ENCODE measurements around the gene FBXL17. TPM values are rescaled to one million over a fixed set of nuclear protein-coding genes. Genes with fewer than 3 reads are reported as not detected.

Gene FBXL17
- total and polyA plus RNA-seq, 9 of the 15 experiments (the other 6 are each of a cell fraction or from before 2014, with no cell fraction given) = 0.32 to 5.4 (median 1.8) TPM

DNA sequence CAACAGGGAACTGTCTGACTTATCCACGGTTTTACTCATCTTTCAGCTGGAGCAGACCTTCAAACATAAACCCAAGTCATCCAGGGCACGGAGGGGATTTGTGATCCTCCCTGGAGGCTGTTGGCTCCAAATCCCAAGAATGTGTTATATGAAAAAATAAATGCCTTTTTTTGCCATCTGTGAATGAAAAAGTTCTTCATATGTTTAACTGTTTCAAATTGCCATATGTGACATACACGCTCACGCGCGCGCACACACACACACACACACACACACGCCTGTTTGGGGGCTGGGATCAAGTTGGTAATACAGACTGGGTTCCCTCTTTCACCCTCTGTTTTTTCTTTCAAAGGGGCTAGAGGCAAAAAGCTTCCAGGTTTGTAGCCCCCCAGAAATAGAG is 546.8 kb downstream of the FBXL17 start (continued):
- no peak for TF ChIP-seq NFE2 (IDR thresholded peaks at IDR 0.05; ENCODE audit: low read depth)

DNA sequence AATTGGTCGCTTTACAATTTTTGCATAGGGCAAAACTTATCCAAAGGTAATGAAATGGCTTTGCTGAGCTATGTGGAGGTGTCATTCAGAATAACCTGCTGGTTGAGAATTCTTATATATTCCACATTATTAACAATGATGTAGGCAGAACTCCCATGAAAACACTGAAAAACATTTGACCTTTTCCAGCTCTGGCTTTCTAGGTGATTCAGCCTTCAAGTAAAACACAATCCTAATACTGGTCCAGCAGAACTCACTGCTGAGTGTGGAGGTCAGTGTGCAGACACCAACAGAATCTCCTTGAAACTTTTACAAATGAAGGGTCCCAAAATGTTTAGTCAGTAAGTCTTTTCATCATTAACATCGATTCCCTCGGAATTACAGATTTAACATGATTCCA is 549.2 kb downstream of the FBXL17 start:
- 2% methylated on average over 3 of the region's 3 CpGs for WGBS (ENCODE audit: insufficient coverage, low coverage, missing lambda C conversion rate)
- Histone ChIP-seq H3K9me1 (ENCODE audit: control insufficient read depth, insufficient read depth, low read length) (no peaks in the 10 kb centered on the region), H3K9ac (ENCODE audit: insufficient read depth in 1 of 2, low read depth in 2 of 2, low read length in 2 of 2) (no peak overlapping the region), H4K20me1 (replicated peaks; ENCODE audit: control insufficient read depth, insufficient read depth, low read length) (no peaks in the 10 kb centered on the region), H2AFZ (ENCODE audit: low read depth, low read length) (no peak overlapping the region), H3K27ac (ENCODE audit: extremely low read depth, low read depth, low read length) (no peak overlapping the region), H3K79me2 (ENCODE audit: control insufficient read depth, insufficient read depth, low read length) (no peaks in the 10 kb centered on the region), H3K4me1 (replicated peaks in 1 of 2; ENCODE audit: control insufficient read depth in 2 of 2, insufficient read depth in 2 of 2, low read length in 2 of 2) (no peaks in the 10 kb centered on the region), H3K4me2 (ENCODE audit: insufficient read depth, low read length) (no peak overlapping the region), H3K36me3 (ENCODE audit: control insufficient read depth, insufficient read depth, low read length) (no peaks in the 10 kb centered on the region), H3K4me3 (no peak overlapping the region), H3K9me3 (replicated peaks; ENCODE audit: control insufficient read depth, insufficient read depth, low read depth, low read length) (no peaks in the 10 kb centered on the region), H3K27me3 (ENCODE audit: control insufficient read depth in 2 of 2, insufficient read depth in 2 of 2, low read length in 2 of 2) (no peaks in the 10 kb centered on the region)
- FAIRE-seq = no peak
- intact Hi-C loops (cut with micrococcal nuclease) (no loop called here), in situ Hi-C loops (cut with MboI) (no loop called here)
- no TSS peak for BruUV-seq (replicated peaks)
- ChIA-PET POLR2A (no interaction called here), CTCF (ENCODE audit: low intra/inter-chr PET ratio) (no interaction called here)
- DNase-seq (ENCODE audit: extremely low read depth in 1 of 4, low spot score in 3 of 4) = no peak
- no peak for ATAC-seq
- TF ChIP-seq PYGO2 (tag; IDR thresholded peaks at IDR 0.05) (no peak), SP2 (IDR thresholded peaks at IDR 0.05; ENCODE audit: extremely low read depth, low read depth, low read length, poor library complexity, severe bottlenecking) (no peak), ZNF140 (CRISPR knock-in tag; IDR thresholded peaks at IDR 0.05) (no peak), SMARCA4 (IDR thresholded peaks at IDR 0.05) (no peak), SMARCB1 (IDR thresholded peaks at IDR 0.05; ENCODE audit: insufficient read length, low read depth) (no peak), GABPB1 (CRISPR knock-in tag; IDR thresholded peaks at IDR 0.05) (no peak), SRSF1 (IDR thresholded peaks at IDR 0.05; ENCODE audit: low read depth, low read length) (no peak), ZKSCAN8 (CRISPR knock-in tag; IDR thresholded peaks at IDR 0.05) (no peak), CBX5 (IDR thresholded peaks at IDR 0.05; ENCODE audit: borderline replicate concordance, low read depth) (no peak), PRMT5 (CRISPR knock-in tag; IDR thresholded peaks at IDR 0.05) (no peak)
- TF ChIP-seq, protein P1, sequence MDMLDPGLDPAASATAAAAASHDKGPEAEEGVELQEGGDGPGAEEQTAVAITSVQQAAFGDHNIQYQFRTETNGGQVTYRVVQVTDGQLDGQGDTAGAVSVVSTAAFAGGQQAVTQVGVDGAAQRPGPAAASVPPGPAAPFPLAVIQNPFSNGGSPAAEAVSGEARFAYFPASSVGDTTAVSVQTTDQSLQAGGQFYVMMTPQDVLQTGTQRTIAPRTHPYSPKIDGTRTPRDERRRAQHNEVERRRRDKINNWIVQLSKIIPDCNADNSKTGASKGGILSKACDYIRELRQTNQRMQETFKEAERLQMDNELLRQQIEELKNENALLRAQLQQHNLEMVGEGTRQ (CRISPR knock-in tag; IDR thresholded peaks at IDR 0.05) = no peak
- TF ChIP-seq, protein P2, sequence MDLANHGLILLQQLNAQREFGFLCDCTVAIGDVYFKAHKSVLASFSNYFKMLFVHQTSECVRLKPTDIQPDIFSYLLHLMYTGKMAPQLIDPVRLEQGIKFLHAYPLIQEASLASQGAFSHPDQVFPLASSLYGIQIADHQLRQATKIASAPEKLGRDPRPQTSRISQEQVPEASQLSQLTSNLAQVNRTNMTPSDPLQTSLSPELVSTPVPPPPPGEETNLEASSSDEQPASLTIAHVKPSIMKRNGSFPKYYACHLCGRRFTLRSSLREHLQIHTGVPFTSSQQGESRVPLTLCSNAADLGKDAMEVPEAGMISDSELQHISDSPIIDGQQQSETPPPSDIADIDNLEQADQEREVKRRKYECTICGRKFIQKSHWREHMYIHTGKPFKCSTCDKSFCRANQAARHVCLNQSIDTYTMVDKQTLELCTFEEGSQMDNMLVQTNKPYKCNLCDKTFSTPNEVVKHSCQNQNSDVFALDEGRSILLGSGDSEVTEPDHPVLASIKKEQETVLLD (IDR thresholded peaks at IDR 0.05) = no peak
- TF ChIP-seq, protein P3, sequence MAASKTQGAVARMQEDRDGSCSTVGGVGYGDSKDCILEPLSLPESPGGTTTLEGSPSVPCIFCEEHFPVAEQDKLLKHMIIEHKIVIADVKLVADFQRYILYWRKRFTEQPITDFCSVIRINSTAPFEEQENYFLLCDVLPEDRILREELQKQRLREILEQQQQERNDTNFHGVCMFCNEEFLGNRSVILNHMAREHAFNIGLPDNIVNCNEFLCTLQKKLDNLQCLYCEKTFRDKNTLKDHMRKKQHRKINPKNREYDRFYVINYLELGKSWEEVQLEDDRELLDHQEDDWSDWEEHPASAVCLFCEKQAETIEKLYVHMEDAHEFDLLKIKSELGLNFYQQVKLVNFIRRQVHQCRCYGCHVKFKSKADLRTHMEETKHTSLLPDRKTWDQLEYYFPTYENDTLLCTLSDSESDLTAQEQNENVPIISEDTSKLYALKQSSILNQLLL (CRISPR knock-in tag; IDR thresholded peaks at IDR 0.05; ENCODE audit: borderline replicate concordance) = no peak
- TF ChIP-seq, protein P4, sequence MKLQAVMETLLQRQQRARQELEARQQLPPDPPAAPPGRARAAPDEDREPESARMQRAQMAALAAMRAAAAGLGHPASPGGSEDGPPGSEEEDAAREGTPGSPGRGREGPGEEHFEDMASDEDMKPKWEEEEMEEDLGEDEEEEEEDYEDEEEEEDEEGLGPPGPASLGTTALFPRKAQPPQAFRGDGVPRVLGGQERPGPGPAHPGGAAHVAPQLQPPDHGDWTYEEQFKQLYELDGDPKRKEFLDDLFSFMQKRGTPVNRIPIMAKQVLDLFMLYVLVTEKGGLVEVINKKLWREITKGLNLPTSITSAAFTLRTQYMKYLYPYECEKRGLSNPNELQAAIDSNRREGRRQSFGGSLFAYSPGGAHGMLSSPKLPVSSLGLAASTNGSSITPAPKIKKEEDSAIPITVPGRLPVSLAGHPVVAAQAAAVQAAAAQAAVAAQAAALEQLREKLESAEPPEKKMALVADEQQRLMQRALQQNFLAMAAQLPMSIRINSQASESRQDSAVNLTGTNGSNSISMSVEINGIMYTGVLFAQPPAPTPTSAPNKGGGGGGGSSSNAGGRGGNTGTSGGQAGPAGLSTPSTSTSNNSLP (IDR thresholded peaks at IDR 0.05; ENCODE audit: borderline replicate concordance, low read depth, low read length) = no peak
- TF ChIP-seq, protein P5, sequence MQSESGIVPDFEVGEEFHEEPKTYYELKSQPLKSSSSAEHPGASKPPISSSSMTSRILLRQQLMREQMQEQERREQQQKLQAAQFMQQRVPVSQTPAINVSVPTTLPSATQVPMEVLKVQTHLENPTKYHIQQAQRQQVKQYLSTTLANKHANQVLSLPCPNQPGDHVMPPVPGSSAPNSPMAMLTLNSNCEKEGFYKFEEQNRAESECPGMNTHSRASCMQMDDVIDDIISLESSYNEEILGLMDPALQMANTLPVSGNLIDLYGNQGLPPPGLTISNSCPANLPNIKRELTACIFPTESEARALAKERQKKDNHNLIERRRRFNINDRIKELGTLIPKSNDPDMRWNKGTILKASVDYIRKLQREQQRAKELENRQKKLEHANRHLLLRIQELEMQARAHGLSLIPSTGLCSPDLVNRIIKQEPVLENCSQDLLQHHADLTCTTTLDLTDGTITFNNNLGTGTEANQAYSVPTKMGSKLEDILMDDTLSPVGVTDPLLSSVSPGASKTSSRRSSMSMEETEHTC (IDR thresholded peaks at IDR 0.05) = no peak

All from K562 (cell line).